Pons (tissue), 1 donor: ENCODE data around the gene ELF2.
"Not testable (repeated sequence)": the region's sequence is repeated elsewhere in the genome, so short reads cannot be mapped to it uniquely, and the experiment has no call there.

ENCODE experiments used
- DNase-seq: peaks from one replicate; pipeline ENCODE4 v3.0.0-alpha.2; 2016; ENCODE audit warnings: low spot score

The ELF2 gene

DNA sequence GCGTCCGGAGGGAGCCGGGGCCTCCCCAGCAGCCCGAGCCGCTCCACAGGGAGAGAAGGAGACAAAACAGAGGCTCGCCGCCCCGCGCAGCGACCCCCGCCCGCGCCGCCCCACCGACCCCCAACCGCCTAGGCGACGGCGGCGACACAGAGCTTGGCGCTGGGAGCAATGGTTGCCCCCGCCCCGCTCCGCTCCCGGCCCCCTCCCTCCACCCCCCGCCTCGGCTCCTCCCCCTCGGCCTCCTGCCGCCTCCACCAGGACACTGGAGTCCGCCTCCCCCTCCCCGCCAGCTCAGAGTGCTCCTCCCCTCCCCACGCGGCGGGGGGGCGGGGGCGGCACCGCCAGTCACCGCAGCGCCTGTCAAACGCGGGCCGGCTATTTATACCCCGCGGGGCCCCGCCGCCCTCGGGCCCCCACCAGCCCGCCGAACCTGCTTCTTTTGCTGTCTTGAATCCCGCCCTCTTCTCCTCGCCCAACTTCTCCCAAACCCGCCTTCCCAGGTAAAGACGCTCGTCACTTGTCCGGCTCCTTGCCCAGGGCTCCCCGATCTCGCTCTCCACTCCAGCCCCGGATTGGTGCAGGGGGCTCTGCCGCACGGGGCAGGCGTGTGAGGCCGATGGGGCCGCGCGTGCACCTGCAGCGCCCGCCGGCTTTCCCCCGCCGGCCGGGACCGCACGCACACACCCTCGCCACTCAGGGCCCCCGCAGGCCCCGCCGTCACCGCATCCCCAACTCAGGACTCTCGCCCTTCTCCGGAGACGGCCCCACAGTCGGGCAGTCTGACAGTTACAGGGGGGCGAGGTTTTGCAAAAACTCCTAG, at the start of gene ELF2:
Gene ELF2 (minus strand): TSS at position 170 of the 820 bp plus-strand sequence. CDS start 39,517 bp downstream, outside the sequence.
- DNase-seq, result peak; percentile 94

DNA sequence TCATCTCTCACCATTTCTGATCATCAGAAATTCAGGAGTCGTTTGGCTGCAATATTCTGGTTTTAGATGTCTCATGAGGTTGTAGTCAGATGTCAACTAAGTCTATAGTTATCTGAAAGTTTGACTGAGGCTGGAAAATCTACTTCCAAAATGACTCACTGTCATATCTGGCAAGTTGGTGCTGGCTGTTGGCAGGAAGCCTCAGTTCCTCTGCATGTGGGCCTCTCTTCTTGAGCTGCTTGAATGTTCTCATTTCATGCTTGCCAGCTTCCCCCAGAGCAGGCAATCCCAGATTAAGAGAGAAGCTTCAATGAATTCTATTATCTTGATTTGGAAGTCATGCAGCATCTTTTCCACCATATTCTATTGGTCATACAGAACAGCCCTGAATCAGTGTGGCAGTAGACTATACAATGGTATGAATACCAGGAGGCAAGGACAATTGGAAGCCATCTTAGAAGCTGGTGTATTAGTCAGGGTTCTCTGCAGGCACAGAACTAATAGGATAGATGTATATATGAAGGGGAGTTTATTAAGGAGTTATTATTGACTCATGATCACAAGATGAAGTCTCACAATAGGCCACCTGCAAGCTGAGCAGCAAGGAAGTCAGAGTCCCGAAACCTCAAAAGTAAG, 46.8 kb upstream of the ELF2 start:
- DNase-seq, result peak; percentile 52

DNA sequence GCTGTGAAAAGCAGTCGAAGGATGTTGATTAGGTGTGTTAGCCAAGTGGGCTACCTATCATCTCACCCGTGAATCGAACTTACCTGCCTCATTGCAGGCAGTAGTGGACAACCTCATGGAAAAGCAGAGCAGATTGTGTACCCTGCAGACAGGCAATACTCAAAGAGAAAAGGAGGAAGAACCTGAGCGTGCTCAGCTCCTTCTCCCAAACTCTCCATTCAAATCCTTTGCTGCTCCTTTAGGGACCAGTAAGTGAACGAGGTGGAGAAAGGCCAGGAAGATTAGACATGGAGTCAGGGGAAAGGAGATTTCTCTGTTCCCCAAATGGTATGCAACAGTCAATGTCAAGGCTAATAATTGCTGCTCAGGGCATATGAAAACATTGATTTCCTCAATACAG, 45.2 kb upstream of the ELF2 start:
- no peak for DNase-seq

DNA sequence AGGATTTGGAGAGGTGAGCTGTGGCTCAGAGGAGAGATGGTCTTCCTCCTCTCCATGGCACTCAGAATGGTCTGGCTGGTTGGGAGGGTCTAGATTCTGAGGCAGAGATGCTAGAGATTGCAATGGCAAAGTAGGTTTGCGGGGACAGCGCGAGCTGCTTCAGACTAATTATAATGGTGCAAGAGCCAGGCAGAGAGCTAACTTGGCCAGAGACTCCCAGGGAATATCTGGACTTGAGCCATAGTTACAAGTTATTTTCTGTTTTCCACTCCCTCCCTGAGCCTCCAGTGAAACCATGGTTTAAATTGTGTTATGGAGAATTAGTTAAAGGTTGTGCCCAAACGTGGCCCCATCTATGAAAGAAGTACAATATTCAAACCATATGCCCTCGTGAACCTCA, 44.7 kb upstream of the ELF2 start:
- no peak for DNase-seq

DNA sequence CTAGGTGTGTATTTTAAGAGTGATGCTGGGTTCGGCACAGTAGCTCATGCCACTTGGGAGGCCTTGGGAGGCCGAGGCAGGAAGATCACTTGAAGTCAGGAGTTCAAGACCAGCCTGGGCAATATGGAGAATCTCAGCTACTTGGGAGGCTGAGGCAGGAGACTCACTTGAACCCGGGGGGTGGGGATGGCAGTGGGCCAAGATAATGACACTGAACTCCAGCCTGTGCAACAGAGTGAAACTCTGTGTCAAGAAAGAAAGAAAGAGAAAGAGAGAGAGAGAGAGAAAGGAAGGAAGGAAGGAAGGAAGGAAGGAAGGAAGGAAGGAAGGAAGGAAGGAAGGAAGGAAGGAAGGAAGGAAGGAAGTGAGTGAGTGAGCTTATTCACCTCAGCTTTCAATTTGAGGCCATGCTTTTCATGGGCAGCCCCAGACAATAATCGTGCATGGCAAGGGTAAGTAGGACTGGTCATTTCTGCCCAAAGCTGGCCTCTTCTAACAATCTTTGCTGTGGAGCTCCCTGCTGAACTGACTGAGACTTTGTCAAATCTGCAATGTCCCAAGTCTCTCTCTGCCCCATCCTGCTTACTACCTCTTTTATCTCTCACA, 42.5 kb upstream of the ELF2 start:
- DNase-seq, result no peak

DNA sequence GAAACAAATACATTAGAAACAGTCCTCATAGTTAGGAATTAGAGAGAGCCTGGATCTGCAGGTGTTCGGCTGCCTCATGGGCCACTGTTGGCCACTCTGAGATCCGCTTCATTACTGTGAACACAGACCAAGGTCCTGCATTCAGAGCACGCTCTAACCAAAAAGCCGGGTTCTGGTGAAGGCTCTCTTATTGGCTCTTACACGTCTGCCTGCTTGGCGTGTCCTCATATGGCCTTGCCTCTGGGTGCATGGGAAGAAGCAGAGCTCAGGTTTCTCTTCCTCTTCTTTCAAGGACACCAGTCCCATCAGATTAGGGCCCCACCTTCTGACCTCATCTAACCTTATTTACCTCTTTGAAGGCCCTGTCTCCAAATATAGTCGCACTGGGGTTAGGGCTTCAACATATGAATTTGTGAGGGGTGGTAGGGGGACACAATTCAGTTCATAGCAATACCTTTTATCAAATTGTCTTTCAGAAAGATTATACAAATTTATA, 37.1 kb upstream of the ELF2 start:
- DNase-seq, result peak; percentile 63

DNA sequence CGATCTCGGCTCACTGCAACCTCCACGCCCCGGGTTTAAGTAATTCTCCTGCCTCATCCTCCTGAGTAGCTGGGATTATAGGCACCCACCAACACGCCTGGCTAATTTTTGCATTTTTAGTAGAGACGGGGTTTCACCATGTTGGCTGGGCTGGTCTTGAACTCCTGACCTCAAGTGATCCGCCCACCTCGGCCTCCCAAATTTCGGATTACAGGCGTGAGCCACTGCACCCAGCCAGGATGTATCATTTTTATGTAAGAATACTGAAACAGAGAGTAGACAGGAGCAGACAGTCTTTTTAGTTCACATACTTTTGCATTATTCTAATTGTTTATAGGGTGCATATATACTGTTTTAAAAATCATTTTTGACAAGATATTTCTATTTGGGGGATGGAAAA, 36.6 kb upstream of the ELF2 start:
- not testable (repeated sequence) for DNase-seq

DNA sequence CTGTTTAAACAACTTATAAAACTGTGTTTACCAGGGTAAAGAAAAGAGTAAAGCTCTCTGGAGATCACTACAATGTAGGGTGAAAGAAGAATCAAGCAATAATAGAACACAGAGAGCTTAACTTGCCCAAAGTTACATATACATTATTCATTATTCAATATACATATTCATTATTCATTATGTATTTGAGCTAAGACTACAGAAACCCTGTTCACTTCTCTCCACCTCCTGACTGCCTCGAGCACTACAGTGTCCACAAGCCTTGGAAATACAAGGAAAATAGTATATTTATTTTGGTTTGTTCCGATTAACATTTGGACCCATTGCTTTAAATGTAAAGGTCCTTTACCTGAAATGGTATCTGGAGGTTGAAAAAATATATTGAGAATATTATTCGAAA, 35.9 kb upstream of the ELF2 start:
- DNase-seq, result no peak

DNA sequence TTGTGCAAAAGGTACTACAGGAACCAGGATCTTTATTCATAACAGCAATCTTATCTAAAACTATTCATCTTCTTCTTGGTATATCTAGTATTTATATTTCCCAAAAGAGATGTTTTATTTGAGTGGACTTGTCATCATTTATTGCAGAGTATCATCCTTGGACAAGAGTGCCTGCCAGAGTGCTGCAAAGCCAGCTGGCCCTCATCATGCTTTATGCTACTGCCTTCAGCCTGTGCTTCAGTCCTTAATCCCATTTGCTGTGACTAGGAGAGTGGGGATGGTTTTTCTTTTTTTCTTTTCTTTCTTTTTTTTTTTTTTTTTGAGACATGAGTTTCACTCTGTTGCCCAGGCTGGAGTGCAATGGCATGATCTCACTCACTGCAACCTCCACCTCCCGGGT, 33.5 kb upstream of the ELF2 start:
- DNase-seq, result no peak

DNA sequence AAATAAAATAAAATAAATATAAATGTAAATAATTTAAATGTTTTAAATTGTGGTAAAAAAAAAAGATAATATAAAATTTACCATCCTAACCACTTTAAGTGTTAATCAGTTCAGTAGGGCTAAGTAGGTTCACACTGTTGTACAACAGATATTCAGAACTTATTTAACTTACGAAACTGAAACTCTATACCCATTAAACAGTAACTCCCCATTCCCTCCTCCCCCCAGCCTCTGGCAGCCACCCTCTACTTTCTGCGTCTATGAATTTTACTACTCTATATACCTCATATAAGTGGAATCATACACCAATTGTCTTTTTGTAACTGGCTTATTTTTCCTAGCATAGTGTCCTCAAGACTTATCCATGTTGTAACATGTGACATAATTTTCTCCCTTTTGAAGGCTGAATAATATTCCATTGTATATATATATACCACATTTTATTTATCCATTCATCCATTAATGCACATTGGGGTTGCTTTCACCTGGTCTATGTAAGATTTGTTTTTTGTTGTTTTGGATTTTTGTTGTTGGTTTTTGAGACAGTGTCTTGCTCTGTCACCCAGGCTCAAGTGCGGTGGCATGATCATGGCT, 32.5 kb upstream of the ELF2 start:
- DNase-seq, result no peak

DNA sequence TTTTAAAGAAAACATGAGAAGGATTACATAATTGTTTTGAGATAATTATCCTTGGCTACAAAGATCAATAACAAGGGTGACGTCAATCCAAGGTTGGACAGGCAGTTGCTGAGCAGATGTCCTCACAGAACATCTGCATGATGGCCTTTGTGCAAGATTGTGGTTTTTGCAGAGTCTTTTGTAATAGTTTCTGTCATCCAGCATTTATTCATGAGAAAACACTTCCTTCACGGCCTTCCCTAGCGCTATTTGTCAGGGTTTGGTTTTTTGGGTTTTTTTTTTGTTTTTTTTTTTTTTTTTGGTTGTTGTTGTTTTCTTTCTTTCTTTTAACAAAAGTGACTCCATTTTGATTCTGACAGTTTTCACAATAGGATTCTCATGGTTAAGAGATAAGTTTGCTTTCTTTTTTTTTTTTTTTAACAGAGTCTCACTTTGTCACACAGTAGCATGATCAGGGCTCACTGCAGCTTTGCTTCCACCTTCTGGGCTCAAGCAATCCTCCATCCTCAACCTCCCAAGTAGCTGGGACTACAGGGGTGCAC, 31.5 kb upstream of the ELF2 start:
- DNase-seq, result no peak

DNA sequence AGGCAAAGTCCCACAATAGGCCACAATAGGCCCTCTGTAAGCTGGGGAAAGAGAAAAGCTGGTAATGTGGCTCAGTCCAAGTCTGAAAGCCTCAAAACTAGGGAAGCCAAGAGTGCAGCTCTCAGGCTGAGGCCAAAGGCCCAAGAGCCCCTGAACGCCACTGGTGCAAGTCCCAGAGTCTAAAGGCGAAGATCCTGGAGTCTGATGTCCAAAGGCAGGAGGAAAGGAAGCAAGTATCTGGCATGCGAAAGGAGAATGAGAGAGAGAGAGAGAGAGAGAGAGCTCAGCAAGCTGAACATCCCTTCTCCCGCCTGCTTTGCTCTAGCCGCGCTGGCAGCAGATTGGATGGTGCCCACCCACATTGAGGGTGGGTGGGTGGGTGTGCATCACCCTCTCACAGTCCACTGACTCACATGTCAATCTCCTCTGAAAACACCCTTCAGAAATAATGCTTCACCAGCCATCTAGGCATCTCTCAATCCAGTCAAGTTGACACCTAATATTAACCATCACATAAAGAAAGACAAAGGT, 30.9 kb upstream of the ELF2 start:
- DNase-seq, result peak; percentile 73

DNA sequence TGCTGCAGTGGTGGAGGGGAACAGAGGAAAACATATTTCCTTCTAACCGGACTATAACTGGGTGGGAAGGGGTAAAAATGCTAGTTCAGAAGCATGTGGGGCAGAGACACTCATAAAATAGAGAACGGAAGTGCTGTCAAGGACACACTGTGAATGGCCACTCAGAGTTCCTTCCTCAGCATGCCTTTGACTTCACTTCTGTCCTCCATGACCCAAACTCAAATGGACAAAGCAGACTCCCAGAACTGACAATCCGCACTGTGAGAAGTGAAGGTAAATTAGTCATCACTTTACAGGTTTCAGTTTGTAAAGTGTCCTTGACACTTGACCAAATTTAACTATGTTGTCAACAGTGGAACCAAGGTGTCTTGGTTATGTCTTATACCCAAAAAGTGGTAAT, 30.2 kb upstream of the ELF2 start:
- no peak for DNase-seq

DNA sequence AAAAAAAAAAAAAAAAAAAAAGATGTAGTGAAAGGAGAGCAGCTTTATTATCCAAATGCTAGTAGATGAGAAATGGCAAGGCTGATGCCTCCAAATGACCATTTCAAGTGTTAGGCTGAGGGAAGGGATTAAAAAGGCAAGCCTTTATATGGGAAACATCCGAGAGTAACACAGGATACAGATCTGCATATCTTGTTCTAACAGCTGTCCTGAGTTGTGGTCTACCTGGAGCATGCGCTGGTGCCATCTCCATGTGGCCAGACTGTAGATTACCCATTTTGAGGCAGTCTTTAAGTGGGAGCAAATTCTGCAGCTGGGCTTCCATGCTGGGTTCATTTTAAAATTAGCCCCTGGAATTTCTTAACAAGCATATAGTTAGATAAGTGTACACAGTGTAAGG, 26.0 kb upstream of the ELF2 start:
- DNase-seq, result no peak

DNA sequence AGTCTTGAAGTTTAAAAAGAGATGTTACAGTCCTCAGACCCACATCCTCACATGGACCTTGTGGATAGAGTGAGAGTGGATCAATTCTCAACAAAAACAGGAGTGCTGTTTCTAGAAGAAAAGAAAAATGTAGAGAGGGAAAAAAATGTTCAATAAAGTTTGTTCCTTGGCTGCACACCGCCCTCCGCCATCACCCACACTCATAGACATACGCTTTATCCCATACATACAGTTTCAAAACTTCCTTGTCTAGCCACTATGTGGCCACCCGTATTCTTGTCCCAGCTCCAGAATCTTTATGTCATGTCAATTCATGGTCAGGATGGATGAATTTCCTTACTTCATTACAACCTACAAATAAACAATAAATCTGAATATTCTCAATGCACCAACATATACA, 23.5 kb upstream of the ELF2 start:
- no peak for DNase-seq

DNA sequence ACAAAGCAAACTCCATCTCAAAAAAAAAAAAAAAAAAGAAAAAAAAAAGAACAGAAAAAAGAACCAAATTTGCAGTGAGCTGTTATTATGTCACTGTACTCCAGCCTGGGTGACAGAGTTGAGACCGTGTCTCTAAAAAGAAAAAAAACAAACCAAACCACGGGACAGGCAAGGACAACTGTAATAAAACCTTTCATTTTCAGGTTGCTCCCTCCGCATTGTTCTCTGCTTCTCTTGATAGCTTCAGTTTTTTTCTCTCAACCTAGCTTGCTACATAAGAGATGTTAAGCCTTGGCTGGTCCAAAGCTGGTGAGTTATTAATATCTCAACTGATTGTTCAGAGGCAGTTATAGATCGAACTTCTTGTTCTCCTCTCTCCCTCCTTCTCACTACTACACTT, 23.1 kb upstream of the ELF2 start:
- no peak for DNase-seq

DNA sequence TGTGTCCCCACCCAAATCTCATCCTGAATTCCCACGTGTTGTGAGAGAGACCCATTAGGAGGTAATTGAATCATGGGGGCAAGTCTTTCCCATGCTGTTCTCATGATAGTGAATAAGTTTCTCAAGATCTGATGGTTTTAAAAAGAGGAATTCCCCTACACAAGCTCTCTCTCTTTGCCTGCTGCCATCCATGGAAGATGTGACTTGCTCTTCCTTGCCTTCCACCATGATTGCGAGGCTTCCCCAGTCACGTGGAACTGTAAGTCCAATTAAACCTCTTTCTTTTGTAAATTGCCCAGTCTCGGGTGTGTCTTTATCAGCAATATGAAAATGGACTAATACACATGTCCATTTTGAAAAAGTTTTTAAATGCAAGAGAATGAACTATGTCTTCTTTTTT, 20.2 kb upstream of the ELF2 start:
- DNase-seq, result not testable (repeated sequence)

DNA sequence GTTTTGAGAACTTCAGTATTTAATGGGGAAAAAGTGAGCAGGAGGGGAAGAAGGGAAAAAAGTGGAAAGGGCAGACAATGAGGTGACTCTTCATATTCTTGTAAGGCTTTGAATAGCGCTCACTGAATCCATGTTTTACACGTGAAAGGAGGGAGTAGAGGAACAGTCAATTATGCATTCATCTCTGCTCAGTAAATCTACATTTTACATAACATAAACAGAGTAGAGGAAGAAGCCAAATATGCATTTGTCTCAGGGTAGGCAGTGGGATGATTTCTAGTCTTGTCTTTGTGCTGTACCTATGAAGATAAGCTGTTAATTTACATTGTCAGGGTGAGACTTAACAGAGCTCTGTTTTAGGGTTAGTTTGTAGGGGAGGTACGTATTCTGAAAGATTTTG, 19.4 kb upstream of the ELF2 start:
- DNase-seq, result no peak

DNA sequence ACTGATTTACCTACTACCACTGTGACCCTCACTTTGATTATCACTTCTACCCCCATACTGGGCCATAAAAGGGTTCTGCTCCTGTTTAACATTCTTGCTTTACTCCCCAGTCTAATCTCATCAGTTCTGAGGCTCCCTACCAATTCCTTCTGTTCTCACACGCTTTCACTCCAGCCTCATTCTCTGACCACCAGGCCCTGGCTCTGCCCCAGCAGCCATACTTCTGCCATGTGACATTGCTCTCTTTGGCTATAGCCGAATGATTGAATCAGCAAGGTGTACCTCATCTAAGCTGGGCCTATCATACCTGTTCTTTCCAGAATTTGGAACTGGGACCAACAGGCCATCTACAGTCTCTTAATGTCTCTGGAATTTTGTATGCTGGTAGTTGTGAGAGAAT, 14.4 kb upstream of the ELF2 start:
- peak; percentile 12 for DNase-seq

DNA sequence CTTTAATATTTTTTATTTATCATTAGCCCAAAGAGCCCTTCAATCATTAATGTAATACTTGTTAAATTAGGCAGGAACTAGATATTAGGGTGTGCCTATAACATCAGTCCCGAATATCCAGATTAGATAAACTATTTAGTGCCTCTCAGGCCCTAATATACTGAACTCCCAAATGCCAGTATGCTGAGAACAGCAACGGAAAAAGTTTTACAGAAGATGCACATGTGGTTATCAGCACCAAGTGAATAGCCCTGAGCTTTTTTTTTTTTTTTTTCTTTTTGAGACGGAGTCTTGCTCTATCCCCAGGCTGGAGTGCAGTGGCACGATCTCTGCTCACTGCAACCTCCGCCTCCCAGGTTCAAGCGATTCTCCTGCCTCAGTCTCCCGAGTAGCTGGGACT, 13.0 kb upstream of the ELF2 start:
- DNase-seq, result no peak

DNA sequence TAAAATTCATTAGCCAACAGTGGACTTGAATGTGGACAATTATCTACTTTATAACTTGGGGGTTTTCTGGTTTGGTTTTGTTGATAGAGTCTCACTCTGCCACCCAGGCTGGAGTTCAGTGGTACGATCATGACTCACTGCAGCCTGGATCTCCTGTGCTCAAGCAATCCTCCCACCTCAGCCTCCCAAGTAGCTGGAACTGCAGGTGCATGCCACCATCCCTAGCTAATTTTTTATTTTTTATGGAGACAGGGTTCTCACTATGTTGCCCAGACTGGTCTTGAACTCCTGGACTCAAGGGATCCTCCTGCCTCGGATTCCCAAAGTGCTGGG, 12.4 kb upstream of the ELF2 start:
- no peak for DNase-seq

DNA sequence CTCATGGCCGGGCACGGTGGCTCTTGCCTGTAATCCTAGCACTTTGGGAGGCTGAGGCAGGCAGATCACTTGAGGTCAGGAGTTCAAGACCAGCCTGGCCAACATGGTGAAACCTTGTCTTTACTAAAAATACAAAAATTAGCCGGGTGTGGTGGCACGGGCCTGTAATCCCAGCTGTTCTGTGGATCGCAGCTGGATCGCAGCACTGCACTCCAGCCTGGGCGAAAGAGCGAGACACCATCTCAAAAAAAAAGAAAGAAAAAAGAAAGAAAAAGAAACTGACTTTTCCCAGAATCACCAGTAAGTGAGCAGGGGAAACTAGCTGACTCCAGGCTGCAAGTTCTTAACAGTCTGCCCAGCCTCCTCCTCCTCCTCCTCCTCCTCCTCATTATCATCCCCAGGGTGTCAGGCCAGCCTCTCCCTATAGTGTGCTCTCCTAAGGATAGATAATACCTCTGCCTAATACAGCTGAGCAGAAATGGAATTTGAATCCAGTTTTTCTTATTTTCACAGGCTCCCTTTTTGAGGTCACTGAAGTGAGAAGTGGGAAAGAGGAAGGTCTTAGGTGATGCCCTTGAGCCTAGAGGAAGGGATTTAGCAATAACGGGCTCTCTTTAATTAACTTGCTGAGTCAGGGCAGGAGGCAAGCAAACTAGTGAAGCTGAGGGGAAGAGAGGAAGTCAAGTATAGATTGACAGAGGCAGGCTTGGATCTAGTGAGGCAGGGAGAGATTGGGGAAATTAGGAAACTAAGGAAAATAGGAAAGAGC, 11.8 kb upstream of the ELF2 start:
- peak; percentile 88 for DNase-seq
